NK-92 (cell line): ENCODE measurements around the gene POLR2I.

Experiments
- DNase-seq: peaks from one replicate; lab custom pipeline; 2025; ENCODE audit not compliant: unreplicated experiment; lab: John Stamatoyannopoulos, UW

The POLR2I gene

GRCh38 chr19:36114721-36115452 lies at the start of gene POLR2I:
POLR2I (minus strand) TSS chr19:36114875; CDS start chr19:36114856, 19 bp downstream.
- DNase-seq = peak; percentile 98

GRCh38 chr19:36163813-36164212 lies 49.1 kb upstream of the POLR2I start:
- DNase-seq = no peak

GRCh38 chr19:36160821-36161596 lies 46.3 kb upstream of the POLR2I start:
- DNase-seq = no peak

DNA sequence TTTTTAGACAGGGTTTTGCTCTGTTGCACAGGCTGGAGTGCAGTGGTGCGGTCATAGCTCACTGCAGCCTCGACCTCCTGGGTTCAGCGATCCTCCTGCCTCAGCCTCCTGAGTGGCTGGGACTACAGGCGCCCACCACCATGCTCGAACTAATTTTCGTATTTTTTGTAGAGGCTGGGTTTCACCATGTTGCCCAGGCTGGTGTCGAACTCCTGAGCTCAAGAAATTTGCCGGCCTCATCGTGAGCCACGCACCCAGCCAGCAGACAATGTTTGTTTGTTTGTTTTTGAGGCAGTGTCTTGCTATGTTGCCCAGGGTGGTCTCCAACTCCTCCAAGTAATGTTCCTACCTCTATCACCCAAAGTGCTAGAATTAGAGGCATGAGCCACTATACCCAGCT lies 38.5 kb upstream of the POLR2I start:
- DNase-seq = no peak

GRCh38 chr19:36152352-36153091 lies 37.8 kb upstream of the POLR2I start, which contains the start of gene COX7A1:
COX7A1 (minus strand) TSS chr19:36152447; CDS start chr19:36152407, 40 bp downstream.
- no peak for DNase-seq

DNA sequence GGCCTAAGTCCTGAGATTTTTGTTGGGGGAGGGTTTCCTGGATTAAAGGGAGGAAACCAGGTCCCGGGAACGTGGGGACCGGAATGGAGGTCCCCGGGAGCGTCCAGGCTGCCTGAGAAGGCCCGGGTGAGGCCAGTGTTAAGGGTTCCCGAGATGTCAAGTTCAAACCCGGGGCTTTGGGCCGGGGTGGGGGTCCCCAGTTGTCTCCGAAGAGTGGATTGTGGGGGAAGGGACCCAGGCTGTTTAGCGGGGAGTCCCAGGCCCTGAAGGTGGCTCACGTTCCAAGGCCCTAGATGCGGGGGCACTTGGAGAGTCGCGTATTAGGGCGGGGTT lies 37.3 kb upstream of the POLR2I start:
- no peak for DNase-seq

DNA sequence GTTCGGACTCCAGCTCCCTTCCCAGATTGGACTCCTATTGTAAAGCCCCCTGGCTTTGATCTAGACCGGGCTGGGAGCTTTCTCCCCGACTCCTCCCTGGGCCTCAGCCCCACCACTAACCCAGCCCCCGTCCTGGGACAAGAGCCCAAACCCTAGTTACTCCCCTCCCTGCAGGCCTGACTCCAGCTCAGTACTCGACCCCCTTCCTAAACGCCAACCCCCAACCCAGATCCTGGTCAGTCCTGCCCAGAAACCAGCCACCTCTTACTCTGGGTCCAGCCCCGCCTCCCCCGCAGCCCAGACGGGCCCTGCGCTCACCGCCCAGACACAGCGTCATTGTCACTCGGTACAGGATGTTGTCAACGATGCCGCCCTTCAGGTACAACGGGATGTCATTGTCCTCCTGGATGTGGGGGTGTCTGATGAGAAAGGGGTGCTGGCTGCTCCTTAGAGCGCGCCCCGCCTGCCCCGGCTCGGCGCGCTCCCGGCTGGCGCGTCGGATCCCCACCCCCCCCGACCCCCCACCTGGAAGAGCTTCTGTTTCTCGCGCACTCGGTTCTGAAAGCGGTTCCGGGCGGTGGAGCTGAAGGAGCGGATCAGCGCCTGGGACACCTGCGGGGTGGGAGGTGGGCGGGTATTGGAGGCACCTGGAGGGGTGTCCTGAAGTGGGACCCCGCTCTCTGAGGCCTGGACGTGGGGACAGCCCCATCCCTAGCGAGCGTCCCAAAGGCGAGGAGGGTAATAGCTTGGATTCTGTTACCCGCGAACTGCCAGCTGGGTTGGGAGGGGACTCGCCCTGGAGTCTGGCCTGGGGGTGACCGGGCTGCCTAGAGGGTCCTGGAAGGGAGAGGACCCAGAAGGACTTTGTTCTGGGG lies 36.7 kb upstream of the POLR2I start:
- DNase-seq = no peak

GRCh38 chr19:36150586-36150985 lies 35.9 kb upstream of the POLR2I start:
- DNase-seq = no peak

- no peak for DNase-seq
Observed at GRCh38 chr19:36149673-36150406, 35.2 kb upstream of the POLR2I start.

GRCh38 chr19:36144624-36145023 lies 29.9 kb upstream of the POLR2I start:
- no peak for DNase-seq

DNA sequence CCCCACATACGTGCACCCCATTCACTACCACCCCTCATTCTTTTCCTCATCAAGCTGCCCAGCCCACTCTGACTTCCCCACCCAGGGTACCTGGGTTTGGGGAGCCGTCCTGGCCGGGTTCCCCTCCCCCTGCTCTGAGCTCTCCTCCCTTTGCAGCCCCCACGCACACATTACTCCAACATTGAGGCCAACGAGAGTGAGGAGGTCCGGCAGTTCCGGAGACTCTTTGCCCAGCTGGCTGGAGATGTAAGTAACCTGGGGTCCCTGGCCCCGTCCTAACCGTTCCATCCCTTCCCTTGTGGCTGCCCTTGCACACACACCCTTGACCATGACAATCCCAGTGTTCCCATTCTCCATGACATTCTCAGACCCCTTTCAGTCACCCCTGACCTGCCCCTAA lies 27.8 kb upstream of the POLR2I start:
- no peak for DNase-seq

- no peak for DNase-seq
Observed at GRCh38 chr19:36142046-36142445, 27.4 kb upstream of the POLR2I start.

DNA sequence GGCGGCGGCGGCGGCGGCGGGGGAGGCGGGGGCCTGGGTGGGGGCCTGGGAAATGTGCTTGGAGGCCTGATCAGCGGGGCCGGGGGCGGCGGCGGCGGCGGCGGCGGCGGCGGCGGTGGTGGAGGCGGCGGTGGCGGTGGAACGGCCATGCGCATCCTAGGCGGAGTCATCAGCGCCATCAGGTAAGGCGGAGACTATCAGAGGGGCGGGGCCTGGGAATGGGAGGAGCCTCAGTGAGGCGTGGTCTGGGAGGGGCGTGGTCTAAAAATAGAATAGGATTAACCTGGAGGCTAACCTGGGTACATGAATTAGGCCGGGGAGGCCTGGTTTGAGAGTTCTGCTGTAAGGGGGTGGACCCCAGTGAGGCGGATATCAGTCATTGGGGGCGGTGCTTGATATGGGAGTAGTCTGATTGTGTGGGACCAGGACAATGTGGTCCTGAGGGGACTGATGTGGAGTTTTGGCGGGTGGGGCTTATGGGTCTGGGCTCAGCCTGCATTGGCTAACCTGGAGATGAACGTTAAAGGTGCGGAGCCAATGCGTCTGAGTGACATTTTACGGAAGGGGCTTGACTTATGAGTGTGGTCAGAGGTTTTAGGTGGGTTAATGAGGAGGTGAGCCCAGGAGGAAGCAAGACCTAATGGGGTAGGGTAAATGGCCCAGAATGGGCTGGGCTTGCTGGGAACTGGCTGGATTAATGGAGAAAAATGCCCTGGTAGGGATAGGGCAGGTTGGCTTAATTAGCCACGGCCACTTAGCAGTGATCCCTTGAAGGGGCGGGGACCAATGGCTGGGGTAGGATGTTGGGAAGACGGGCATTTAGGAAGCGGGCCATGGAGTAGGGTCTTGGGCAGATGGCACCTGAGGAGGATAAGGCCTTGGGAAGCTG lies 26.6 kb upstream of the POLR2I start:
- no peak for DNase-seq

DNA sequence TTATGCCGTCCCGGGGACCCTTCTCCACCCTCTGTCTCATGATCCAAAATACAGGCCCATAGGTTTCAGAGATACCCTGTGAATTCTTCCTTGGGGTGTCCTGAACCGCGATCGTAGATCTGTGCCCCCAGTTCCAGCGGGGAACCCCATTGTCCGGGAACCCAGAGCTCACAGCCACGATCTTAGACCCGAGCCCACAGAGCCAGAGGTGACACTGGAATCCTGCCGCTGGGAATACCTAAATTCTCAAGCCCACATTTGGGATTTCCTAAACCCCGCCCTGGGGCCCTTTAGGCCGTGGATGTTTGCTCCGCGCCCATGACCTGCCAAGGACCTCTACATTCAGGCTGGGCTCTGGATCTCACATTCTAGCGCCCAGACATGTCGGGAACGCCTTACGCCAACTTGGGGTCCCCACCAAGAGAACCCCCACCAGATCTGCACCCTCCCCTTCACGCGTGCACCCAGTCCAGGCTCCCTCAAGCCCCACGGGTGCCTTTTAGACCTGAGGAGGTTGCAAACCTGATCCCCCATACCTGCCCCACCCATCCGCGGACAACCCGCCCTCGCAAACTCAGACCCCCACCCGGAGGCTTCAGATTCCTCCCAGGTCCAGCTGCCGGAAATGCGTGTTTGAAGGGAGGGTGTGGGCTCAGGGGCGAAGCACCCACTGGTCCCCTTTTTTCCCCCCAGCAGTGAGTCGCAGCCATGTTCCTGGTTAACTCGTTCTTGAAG lies 25.8 kb upstream of the POLR2I start:
- DNase-seq = no peak

GRCh38 chr19:36139473-36140303 lies 25.0 kb upstream of the POLR2I start, which contains the start of gene CAPNS1:
CAPNS1 (plus strand) TSS chr19:36140066; CDS start chr19:36141012, 946 bp downstream.
- peak; percentile 63 for DNase-seq

DNA sequence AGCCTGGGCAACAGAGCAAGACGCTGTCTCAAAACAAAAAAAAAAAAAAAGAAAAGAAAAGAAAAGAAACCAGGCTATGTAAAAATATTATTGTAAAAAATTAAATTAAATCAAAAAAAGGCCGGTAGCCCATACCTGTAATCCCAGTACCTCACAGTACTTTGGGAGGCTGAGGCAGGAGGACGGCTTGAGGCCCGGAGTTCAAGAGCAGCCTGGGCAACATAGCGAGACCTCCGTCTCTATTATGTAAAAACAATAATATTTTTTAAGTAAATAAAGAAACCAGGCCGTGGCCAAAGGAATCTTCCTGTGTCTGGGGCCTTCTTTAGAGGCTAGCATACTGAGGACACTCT lies 24.4 kb upstream of the POLR2I start:
- no peak for DNase-seq

- no peak for DNase-seq
Observed at GRCh38 chr19:36136964-36137686, 22.4 kb upstream of the POLR2I start.
